OCI-LY3 (cell line): Measurements from ENCODE around the gene DCUN1D3.

Experiments
- H2AFZ ChIP-seq: fragments of 200-600, 300-600 bp; shearing (Covaris generic); 2 replicates; pipeline ENCODE4 v1.6.0; 2014; ENCODE audit warnings: antibody characterized with exemption, low read depth, low read length
- H3K27ac ChIP-seq: fragments of 200-600, 300-600 bp; sonication (generic); 2 replicates; pipeline ENCODE4 v1.5.1; 2014; ENCODE audit warnings: mild to moderate bottlenecking, low read length, moderate library complexity, mixed read lengths
- H3K27me3 ChIP-seq: fragments of 200-600, 300-600 bp; sonication (generic); 2 replicates; pipeline ENCODE4 v1.6.1; 2014; ENCODE audit warnings: low read depth, low read length, mixed read lengths
- H3K36me3 ChIP-seq: fragments of 200-600, 300-600 bp; sonication (generic); replicated peaks from 2 replicates; pipeline ENCODE3; 2014; ENCODE audit warnings: low read depth, low read length, mixed read lengths
- H3K4me1 ChIP-seq: fragments of 300-600, 200-600 bp; sonication (generic); 2 replicates; pipeline ENCODE4 v1.6.1; 2014; ENCODE audit warnings: low read length, mixed read lengths
- H3K4me2 ChIP-seq: fragments of 200-600, 300-600 bp; sonication (generic); 2 replicates; pipeline ENCODE4 v1.6.1; 2014; ENCODE audit warnings: low read length, mixed read lengths
- H3K4me3 ChIP-seq: fragments of 300-600, 200-600 bp; sonication (generic); 2 replicates; pipeline ENCODE4 v1.5.1; 2014; ENCODE audit warnings: antibody characterized with exemption, mild to moderate bottlenecking, low read length, moderate library complexity
- H3K79me2 ChIP-seq: fragments of 300-600, 200-600 bp; shearing (Covaris generic); 2 replicates; pipeline ENCODE4 v1.6.1; 2014; ENCODE audit warnings: mild to moderate bottlenecking, low read length, mixed read lengths
- H3K9ac ChIP-seq: fragments of 300-600, 200-600 bp; shearing (Covaris generic); 2 replicates; pipeline ENCODE4 v1.6.0; 2014; ENCODE audit warnings: mild to moderate bottlenecking, low read length, moderate library complexity
- H3K9me3 ChIP-seq: fragments of 200-600, 300-600 bp; shearing (Covaris generic); 2 replicates; pipeline ENCODE4 v1.6.1; 2014; ENCODE audit warnings: low read length, mixed read lengths; ENCODE audit not compliant: insufficient read depth
- H4K20me1 ChIP-seq: fragments of 200-600, 300-600 bp; sonication (generic); 2 replicates; pipeline ENCODE4 v1.6.1; 2016; ENCODE audit warnings: low read length, mixed read lengths; ENCODE audit not compliant: insufficient read depth
- CTCF ChIP-seq: fragments of 200-600, 300-600 bp; sonication (generic); IDR thresholded peaks from 2 replicates; pipeline ENCODE4 v1.5.1; 2014; ENCODE audit warnings: antibody characterized with exemption, low read length, low read depth
- EZH2phosphoT487 ChIP-seq: fragments of 200-600 bp; shearing (Covaris generic); IDR thresholded peaks from 2 replicates; pipeline ENCODE4 v1.6.1; 2018; ENCODE audit warnings: antibody characterized with exemption, mixed run types, low read depth

The DCUN1D3 gene

GRCh38 chr16:20884240-20884556 lies 16.0 kb downstream of the DCUN1D3 start:
- H4K20me1 ChIP-seq, result no peaks in the 10 kb centered on the region
- H3K4me2 ChIP-seq, result no peak overlapping the region
- H3K79me2 ChIP-seq, result no peaks in the 10 kb centered on the region

GRCh38 chr16:20883554-20884239 lies 16.5 kb downstream of the DCUN1D3 start:
- Histone ChIP-seq H3K9me3 (no peaks in the 10 kb centered on the region), H3K27me3 (no peaks in the 10 kb centered on the region), H3K27ac (no peak overlapping the region), H4K20me1 (no peaks in the 10 kb centered on the region), H3K36me3 (no peaks in the 10 kb centered on the region), H3K4me3 (no peak overlapping the region), H3K4me2 (no peak overlapping the region), H3K4me1 (peaks cover 11% of the 10 kb centered on the region), H3K79me2 (no peaks in the 10 kb centered on the region), H3K9ac (no peak overlapping the region), H2AFZ (no peak overlapping the region)
- TF ChIP-seq CTCF, result no peak
- no peak for TF ChIP-seq EZH2phosphoT487

More at GRCh38 chr16:20884240-20884556, 16.0 kb downstream of the DCUN1D3 start:
- Histone ChIP-seq H3K27me3 (no peaks in the 10 kb centered on the region), H2AFZ (no peak overlapping the region), H3K36me3 (no peaks in the 10 kb centered on the region), H3K27ac (no peak overlapping the region), H3K4me1 (peaks cover 6% of the 10 kb centered on the region), H3K4me3 (no peak overlapping the region), H3K9me3 (no peaks in the 10 kb centered on the region), H3K9ac (no peak overlapping the region)
- TF ChIP-seq CTCF (no peak), EZH2phosphoT487 (no peak)

GRCh38 chr16:20881503-20881878 lies 18.7 kb downstream of the DCUN1D3 start:
- Histone ChIP-seq H3K27ac (no peak overlapping the region), H4K20me1 (no peaks in the 10 kb centered on the region), H2AFZ (no peak overlapping the region), H3K9me3 (no peaks in the 10 kb centered on the region), H3K4me1 (peaks cover 17% of the 10 kb centered on the region), H3K27me3 (no peaks in the 10 kb centered on the region), H3K9ac (no peak overlapping the region), H3K4me3 (no peak overlapping the region), H3K36me3 (peaks cover 6% of the 10 kb centered on the region), H3K4me2 (no peak overlapping the region), H3K79me2 (peaks cover 3% of the 10 kb centered on the region; the same call in 1 of the 2 replicates)
- TF ChIP-seq CTCF (no peak), EZH2phosphoT487 (no peak)

GRCh38 chr16:20880867-20881502 lies 19.2 kb downstream of the DCUN1D3 start:
- H3K9me3 ChIP-seq, result no peaks in the 10 kb centered on the region

More at GRCh38 chr16:20880867-20881502, 19.2 kb downstream of the DCUN1D3 start:
- Histone ChIP-seq H3K4me1 (peaks cover 19% of the 10 kb centered on the region), H2AFZ (no peak overlapping the region), H3K27ac (no peak overlapping the region), H3K4me2 (no peak overlapping the region), H4K20me1 (no peaks in the 10 kb centered on the region), H3K27me3 (no peaks in the 10 kb centered on the region), H3K36me3 (peaks cover 6% of the 10 kb centered on the region), H3K4me3 (no peak overlapping the region), H3K9ac (no peak overlapping the region), H3K79me2 (peaks cover 4% of the 10 kb centered on the region; the same call in 1 of the 2 replicates)
- TF ChIP-seq EZH2phosphoT487, result no peak
- no peak for TF ChIP-seq CTCF
